Inferior parietal cortex (tissue), 1 donor: Measurements from ENCODE around the gene KAT14.
"Not testable (repeated sequence)": the region's sequence is repeated elsewhere in the genome, so short reads cannot be mapped to it uniquely, and the experiment has no call there.

Experiments used
- DNase-seq: peaks from one replicate; pipeline ENCODE4 v3.0.0-alpha.2; 2016; ENCODE audit errors: extremely low spot score

KAT14 gene

DNA sequence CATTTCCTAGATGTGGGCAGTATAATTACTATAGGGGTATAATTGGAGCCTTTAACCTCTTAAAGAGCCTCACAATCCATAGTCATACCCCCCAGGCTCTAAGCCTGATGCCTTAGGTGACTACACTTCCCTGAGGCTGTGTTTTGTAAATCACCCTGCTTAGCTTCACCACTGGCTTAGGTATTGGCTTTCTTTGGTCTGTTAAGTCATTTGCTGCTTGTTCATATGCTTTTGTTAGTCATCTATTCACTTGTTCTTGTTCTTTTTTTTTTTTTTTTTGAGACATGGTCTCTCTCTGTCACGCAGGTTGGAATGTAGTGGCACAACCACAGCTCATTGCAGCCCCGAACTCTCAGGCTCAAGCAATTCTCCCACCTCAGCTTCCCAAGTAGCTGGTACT, 26.7 kb downstream of the KAT14 start:
- DNase-seq = no peak

DNA sequence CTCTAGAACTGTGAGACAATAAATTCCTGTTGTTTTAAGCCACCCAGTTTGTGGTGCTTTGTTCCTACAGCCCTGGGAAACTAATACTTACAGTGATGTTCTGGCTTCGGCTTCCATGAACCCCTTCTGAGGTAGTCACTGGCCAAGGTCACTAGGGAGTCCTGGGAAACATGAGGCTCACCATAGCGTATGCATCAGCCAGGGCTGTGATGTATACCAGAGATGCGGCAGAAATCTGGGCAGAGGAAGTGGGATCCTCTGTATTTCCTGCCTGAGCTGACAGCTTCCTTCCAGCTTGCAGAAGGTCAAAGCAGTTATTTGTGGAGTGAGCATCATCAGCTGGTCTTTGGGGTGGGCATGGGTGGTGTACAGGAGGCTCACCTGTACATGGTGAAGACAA, 27.9 kb downstream of the KAT14 start:
- DNase-seq = no peak

- no peak for DNase-seq
Measured at GRCh38 chr20:18166241-18166881, 28.7 kb downstream of the KAT14 start.

DNA sequence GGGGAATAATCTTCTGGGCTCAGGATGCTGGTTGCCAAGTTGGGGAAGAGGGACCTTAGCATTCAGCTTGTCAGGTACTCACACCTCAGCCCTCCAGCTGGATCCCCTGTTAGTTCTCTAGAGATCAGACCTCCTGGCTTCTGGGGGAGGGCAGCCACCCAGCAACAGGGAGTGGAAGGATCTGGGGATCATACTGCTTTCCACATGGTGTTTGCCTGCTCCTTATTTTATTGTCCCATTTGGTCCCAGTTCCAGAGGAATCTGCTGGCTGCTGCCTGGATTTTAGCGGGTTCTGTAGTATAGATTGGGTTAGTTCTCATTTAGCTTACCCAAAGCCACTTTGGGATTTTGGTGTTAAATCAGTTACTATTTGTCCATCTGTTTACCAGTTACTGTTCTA, 29.3 kb downstream of the KAT14 start:
- DNase-seq = no peak

DNA sequence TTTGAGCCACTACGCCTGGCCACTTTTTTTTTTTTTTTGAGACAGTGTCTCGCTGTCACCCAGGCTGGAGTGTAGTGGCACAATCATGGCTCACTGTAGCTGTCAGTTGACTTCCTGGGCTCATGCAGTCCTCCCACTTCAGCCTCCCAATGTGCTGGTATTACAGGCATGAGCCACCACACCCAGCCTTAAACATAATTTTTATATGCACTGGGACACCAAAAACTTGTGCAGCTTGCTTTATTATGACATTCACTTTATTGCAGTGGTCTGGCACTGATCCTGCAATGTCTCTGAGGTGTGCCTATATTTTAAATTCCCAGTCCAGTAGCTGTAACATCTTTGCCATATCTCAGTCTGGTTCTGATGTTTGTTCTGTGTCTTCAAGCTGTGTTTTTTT, 34.7 kb downstream of the KAT14 start:
- DNase-seq = no peak

- no peak for DNase-seq
Measured at GRCh38 chr20:18174906-18175683, 37.4 kb downstream of the KAT14 start.

GRCh38 chr20:18176318-18176785, 38.7 kb downstream of the KAT14 start:
- DNase-seq = no peak

DNA sequence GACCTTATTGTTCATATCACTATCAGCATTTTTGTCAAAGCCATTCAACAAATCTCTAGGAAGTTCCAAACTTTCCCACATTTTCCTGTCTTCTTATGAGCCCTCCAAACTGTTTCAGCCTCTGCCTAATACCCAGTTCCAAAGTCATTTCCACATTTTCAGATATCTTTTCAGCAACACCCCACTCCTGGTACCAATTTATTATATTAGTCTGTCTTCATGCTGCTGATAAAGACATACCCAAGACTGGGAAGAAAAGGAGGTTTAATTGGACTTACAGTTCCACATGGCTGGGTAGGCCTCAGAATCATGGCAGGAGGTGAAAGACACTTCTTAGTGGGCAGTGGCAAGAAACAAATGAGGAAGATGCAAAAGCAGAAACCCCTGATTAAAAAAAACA, 42.7 kb downstream of the KAT14 start:
- DNase-seq = not testable (repeated sequence)

GRCh38 chr20:18180815-18181214, 43.2 kb downstream of the KAT14 start:
- DNase-seq = no peak

DNA sequence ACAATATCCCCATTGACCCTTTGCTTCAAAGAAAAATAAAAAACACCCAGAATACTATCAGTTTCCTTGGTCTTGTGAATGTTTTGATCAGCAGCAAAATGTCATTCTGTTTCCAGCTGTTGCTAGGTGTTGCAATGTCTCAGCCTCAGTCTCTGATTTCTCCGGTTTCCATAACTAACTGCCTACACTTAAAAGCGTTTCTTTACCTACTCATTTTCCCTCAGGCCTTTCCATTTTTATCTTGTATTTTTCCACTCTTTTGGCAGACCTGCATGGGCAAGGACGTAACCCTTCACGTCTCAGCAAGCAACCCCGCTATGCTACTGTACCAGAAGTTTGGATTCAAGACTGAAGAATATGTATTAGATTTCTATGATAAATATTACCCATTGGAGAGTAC, 49.4 kb downstream of the KAT14 start:
- DNase-seq = no peak

DNA sequence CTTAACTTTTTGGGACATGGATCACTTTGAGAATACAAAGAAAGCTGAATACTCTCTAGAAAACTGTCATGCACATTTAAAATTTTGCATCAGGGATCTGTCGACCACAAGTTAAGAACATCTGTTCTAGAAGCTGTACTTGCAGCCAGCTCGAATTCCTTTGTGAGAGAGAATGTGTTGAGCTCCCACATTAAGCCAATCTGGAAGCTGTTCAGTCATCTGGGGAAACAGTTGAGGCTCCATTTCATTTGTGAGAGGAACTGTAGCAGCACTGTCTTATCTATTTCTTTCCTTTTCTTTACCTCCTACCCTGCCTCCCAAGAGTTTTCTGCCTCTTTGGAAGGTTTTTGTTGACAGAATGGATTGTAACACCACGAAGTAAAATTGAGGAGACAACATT, 50.8 kb downstream of the KAT14 start:
- DNase-seq = no peak

DNA sequence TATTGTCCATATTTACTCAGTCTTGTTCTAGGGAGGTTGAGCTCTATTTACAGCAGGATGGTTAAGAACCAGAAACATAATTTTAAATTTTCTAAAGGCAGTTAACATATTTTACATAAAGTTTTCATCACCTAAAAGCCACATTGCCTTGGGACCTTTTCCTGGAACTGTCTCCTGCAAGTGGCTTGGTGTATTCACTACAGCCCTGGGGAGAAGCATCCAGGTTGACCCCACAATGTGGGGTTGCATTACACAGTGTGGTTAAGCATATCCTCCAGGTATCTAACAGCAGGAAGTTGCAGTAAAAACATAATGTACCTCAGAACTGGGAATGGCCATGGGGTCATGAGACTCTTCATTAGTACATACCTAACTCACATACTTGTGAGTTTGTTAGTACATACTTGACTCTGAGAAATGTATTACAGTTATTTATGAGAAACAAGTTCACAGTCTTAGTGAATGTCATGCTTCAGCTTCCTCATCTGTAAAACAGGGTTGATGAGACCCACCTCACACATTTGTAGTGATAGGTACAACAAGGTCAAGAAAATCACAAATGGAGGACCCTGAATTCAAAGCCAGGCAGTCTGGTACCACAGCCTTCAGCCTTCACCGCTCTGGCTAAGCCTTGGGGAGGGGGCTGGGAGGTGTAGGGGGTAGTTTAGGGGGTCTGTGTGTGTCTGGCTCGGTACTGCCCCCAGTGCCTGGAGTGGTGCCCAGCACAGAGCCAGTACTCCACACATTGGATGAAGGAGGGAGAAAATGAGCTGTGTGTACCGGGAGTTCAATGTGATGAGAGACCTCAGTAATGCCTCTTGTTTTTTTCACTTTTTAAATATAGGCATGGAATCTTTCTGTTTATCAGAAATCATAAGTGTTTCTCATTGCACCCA, 52.9 kb downstream of the KAT14 start:
- DNase-seq = no peak

- no peak for DNase-seq
Measured at GRCh38 chr20:18191306-18191705, 53.6 kb downstream of the KAT14 start.

GRCh38 chr20:18194461-18194860, 56.8 kb downstream of the KAT14 start:
- DNase-seq = not testable (repeated sequence)

DNA sequence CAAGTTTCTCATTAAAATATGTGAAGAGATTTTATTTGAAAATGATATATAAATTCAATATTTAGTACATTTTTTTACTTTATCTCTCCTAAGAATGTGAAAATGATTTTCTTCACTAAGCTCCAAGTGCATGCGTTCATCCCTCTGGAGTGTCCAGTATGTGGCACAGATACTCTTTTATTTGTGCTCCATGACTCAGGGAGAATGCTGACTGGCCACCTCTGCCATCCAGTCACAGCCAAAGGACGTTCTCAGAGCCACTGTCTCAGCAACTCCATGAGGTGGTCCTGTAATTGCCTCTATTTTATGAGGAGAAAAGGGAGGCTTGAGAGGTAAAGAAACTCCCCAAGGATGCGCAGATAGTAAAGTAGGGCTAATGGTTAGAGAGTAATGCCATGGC, 58.3 kb downstream of the KAT14 start:
- no peak for DNase-seq

GRCh38 chr20:18197382-18198070, 59.9 kb downstream of the KAT14 start:
- DNase-seq = no peak

DNA sequence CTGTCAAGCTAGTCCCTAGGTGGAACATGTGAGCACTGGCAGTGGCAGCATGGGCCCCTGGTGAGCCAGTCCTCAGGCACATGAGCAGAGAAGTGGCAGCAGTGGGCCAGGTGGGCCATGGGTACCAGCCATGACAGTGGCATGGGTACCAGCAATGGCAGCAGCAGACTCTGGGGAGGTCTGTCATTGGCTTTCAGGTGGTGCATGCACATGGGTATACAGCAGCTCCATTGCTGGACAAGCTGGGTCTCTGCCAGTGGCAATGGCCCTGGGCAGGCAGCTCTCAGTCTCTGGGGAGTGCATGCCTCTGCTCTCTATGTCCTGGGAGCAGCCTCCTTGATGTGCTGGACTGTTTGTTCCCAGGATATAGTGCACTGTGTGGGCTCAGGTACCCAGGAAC, 65.3 kb downstream of the KAT14 start:
- DNase-seq = no peak

DNA sequence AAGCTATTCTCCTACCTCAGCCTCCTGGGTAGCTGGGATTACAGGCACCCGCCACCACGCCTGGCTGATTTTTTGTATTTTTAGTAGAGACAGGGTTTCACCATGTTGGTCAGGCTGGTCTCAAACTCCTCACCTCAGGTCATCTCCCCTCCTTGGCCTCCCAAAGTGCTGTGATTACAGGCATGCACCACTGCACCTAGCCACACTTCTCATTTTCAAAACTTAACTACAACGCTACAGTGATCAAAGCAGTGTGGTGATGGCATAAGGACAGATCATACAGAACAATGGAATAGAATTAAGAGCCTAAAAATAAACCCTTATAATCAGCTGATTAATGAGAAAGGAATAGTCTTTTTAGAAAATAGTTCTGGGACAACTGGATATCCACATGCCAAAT, 66.0 kb downstream of the KAT14 start:
- DNase-seq = not testable (repeated sequence)

- DNase-seq = no peak
Measured at GRCh38 chr20:18213002-18213401, 75.3 kb downstream of the KAT14 start.

DNA sequence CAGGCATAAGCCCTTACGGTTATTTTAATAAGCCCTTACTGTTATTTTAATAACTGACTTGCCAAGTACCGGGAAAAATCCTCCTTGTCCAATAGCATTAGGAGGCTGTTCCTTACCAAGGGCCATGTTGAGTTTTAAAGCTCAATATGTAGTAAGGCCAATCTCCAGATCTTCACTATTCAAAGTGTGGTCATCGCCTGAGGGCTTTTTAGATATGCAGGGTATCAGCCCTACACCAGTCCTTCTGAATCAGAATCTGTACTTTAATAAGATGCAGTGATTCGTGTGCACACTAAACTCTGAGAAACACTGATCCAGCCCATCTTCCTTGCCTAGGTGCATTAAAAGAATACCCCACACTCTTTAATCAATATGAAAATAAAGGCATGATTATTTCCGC, 77.9 kb downstream of the KAT14 start:
- DNase-seq = no peak

DNA sequence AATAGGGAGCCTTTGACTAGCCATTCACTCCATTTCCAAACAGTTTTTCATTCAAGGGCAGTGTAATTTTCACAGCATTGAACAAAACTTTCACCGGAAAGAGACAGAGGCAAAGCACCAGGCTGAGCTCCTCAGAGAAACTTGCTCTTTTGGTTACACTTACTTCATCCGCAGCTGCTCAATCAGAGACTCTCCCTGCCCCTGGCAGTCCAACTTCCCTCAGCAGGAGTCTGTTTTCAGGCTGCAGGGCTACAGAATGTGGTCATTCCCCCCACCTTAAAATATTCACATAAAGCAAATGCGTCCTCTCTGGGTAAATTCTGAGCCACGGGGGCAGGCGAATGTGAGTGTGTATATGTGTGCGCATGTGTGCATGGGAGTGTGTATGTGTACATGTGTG, 80.6 kb downstream of the KAT14 start:
- DNase-seq = no peak

- no peak for DNase-seq
Measured at GRCh38 chr20:18223409-18223808, 85.7 kb downstream of the KAT14 start.
